Peyer's patch (tissue), 4 donors: ENCODE data around the gene PACS2. TPM values are rescaled to one million over a fixed set of nuclear protein-coding genes. Genes with fewer than 3 reads are reported as not detected.

Experiments used
- DNase-seq, 3 donors: peaks; one replicate each; pipeline ENCODE4 v3.0.0-alpha.2; 2017 to 2019
- H3K27ac ChIP-seq, 4 donors: fragments of 200-600 bp; sonication (generic); one replicate each; pipeline ENCODE4 v1.5.1; 2016 to 2019
- H3K27me3 ChIP-seq, 2 donors: fragments of 200-600 bp; sonication (generic); one replicate each; pipeline ENCODE4 v1.5.1; 2019
- H3K36me3 ChIP-seq, 3 donors: fragments of 200-600 bp; sonication (generic); one replicate each; pipeline ENCODE4 v1.5.1; 2016 to 2019
- H3K4me1 ChIP-seq, 4 donors: fragments of 200-600 bp; sonication (generic); one replicate each; pipeline ENCODE4 v1.5.1; 2016 to 2019
- H3K4me3 ChIP-seq, 4 donors: fragments of 200-600 bp; sonication (generic); 1 replicate in 3 of 4; 2 replicates in 1 of 4; pipeline ENCODE4 v1.5.1; 2016 to 2019; ENCODE audit warnings: mild to moderate bottlenecking in 1 of 4
- H3K9me3 ChIP-seq, 4 donors: fragments of 200-600 bp; sonication (generic); one replicate each; pipeline ENCODE4 v1.5.1; 2016 to 2019; ENCODE audit warnings: mild to moderate bottlenecking in 1 of 4
- POLR2A ChIP-seq, 2 donors: fragments of 450-650 bp; IDR thresholded peaks; one replicate each; pipeline ENCODE4 v1.5.1; 2017; ENCODE audit warnings: antibody characterized with exemption in 2 of 2, mild to moderate bottlenecking in 2 of 2, moderate library complexity in 2 of 2
- total RNA-seq, 4 donors: library from RNA; depleted of rRNA; stranded (reverse); fragments of >200 nt; gene quantifications; one replicate each; pipeline ENCODE4 v1.1.0, GENCODE V29; 2016
- TF ChIP-seq, protein P1 (sequence below), 6 experiments: fragments of 450-650 bp in 4 of 6; fragments of 200-600 bp in 2 of 6; sonication (generic) in 1 of 6; IDR thresholded peaks; one replicate each; pipeline ENCODE4 v1.5.1; 2017 to 2019; ENCODE audit warnings: antibody characterized with exemption in 6 of 6, mild to moderate bottlenecking in 3 of 6, moderate library complexity in 1 of 6

PACS2 gene
- total RNA-seq, 4 donors from 2014 or later: 77.2 to 158 (median 126) TPM

DNA sequence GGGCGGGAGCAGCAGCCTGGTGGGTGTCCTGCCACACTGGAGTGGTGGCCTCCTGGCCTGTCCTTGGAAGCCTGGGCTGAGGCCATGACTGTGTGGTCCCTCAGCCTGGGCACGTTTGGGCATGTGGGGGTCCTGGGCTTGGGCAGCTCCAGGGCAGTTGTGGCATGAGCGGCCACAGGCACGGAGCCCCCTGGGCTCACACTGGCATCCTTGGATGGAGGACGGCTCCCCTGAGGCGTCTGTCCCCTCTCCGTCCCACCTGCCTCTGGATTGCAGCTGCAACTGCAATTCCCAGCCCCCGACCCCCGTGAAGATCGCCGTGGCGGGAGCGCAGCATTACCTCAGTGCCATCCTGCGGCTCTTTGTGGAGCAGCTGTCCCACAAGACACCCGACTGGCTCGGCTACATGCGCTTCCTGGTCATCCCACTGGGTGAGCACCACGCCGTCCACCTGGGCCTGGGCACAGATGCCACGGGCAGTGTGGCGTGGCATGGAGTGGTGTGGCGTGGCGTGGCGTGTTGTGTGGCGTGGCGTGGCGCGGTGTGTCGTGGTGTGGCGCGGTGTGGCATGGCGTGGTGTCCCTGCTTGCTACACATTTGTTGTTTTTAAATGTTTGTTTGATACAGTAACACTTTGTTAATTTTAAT is 68.7 kb downstream of the PACS2 start:
- Histone ChIP-seq H3K27ac (no peak overlapping the region), H3K36me3 (peaks cover 0 to 62% (median 0%) of the 10 kb centered on the region in 3 donors), H3K27me3 (no peaks in the 10 kb centered on the region), H3K4me3 (no peak overlapping the region), H3K4me1 (no peaks in the 10 kb centered on the region), H3K9me3 (no peaks in the 10 kb centered on the region)
- TF ChIP-seq POLR2A (IDR thresholded peaks at IDR 0.05): no peak
- TF ChIP-seq, protein P1, sequence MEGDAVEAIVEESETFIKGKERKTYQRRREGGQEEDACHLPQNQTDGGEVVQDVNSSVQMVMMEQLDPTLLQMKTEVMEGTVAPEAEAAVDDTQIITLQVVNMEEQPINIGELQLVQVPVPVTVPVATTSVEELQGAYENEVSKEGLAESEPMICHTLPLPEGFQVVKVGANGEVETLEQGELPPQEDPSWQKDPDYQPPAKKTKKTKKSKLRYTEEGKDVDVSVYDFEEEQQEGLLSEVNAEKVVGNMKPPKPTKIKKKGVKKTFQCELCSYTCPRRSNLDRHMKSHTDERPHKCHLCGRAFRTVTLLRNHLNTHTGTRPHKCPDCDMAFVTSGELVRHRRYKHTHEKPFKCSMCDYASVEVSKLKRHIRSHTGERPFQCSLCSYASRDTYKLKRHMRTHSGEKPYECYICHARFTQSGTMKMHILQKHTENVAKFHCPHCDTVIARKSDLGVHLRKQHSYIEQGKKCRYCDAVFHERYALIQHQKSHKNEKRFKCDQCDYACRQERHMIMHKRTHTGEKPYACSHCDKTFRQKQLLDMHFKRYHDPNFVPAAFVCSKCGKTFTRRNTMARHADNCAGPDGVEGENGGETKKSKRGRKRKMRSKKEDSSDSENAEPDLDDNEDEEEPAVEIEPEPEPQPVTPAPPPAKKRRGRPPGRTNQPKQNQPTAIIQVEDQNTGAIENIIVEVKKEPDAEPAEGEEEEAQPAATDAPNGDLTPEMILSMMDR (IDR thresholded peaks at IDR 0.05): no peak
- DNase-seq: no peak

- no peak for DNase-seq
These were observed 69.6 kb downstream of the PACS2 start for GRCh38 chr14:105384041-105384557.

GRCh38 chr14:105384605-105385321 is 70.2 kb downstream of the PACS2 start:
- Histone ChIP-seq H3K9me3 (no peaks in the 10 kb centered on the region), H3K36me3 (peaks cover 0 to 58% (median 0%) of the 10 kb centered on the region in 3 donors), H3K4me3 (no peak overlapping the region), H3K27ac (no peak overlapping the region), H3K27me3 (no peaks in the 10 kb centered on the region), H3K4me1 (peaks cover 0 to 5% (median 0%) of the 10 kb centered on the region in 4 donors)
- no peak for DNase-seq
- TF ChIP-seq, protein P1 (IDR thresholded peaks at IDR 0.05): no peak
- TF ChIP-seq POLR2A (IDR thresholded peaks at IDR 0.05): no peak

More at GRCh38 chr14:105384041-105384557, 69.6 kb downstream of the PACS2 start:
- no peak overlapping the region for H3K4me3 ChIP-seq
- peaks cover 0 to 62% (median 0%) of the 10 kb centered on the region in 3 donors for H3K36me3 ChIP-seq
- no peaks in the 10 kb centered on the region for H3K4me1 ChIP-seq
- no peaks in the 10 kb centered on the region for H3K27me3 ChIP-seq
- TF ChIP-seq, protein P1 (IDR thresholded peaks at IDR 0.05): no peak
- no peak for TF ChIP-seq POLR2A (IDR thresholded peaks at IDR 0.05)
- no peaks in the 10 kb centered on the region for H3K9me3 ChIP-seq
- H3K27ac ChIP-seq: no peak overlapping the region

DNA sequence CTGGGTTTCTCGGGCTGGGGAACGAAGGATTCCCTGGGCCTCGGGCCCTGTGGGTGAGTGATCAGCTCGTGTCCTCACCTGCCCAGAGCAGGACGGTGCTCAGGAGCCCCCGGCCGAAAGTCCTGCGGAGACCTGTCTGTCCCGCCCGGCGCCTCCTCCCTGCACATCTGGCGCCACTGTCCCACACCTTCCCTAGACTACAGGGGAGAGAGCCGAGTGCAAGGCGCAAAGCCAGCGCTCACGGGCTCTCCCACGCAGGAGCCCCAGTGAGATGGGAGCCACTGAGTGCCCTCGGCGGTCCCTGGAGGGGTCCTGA is 70.7 kb downstream of the PACS2 start:
- Histone ChIP-seq H3K36me3 (peaks cover 0 to 53% (median 0%) of the 10 kb centered on the region in 3 donors), H3K4me1 (peaks cover 0 to 5% (median 2%) of the 10 kb centered on the region in 4 donors), H3K27ac (no peak overlapping the region), H3K27me3 (no peaks in the 10 kb centered on the region), H3K4me3 (no peak overlapping the region), H3K9me3 (no peaks in the 10 kb centered on the region)
- TF ChIP-seq, protein P1 (IDR thresholded peaks at IDR 0.05): no peak
- no peak for TF ChIP-seq POLR2A (IDR thresholded peaks at IDR 0.05)
- no peak for DNase-seq

- no peak overlapping the region for H3K4me3 ChIP-seq
- no peak overlapping the region for H3K27ac ChIP-seq
- no peaks in the 10 kb centered on the region for H3K27me3 ChIP-seq
- peaks cover 0 to 5% (median 2%) of the 10 kb centered on the region in 4 donors for H3K4me1 ChIP-seq
- H3K36me3 ChIP-seq: peaks cover 0 to 47% (median 0%) of the 10 kb centered on the region in 3 donors
- DNase-seq: no peak
- H3K9me3 ChIP-seq: no peaks in the 10 kb centered on the region
- TF ChIP-seq POLR2A (IDR thresholded peaks at IDR 0.05): no peak
- TF ChIP-seq, protein P1 (IDR thresholded peaks at IDR 0.05): no peak
These were observed 71.3 kb downstream of the PACS2 start for GRCh38 chr14:105385698-105386365.
